DMS79 (cell line): ENCODE data around the gene RBX1.
A peak's percentile ranks its signal among the peaks of the same experiment; 100 is the strongest.

ENCODE experiments used
- DNase-seq: peaks from one replicate; lab custom pipeline; 2025; lab: John Stamatoyannopoulos, UW

RBX1 gene

GRCh38 chr22:41022470-41023298, 71.5 kb downstream of the RBX1 start:
- peak; percentile 21 for DNase-seq
